HG02840 (cell line): ENCODE results near the gene CFAP99.
A peak's percentile ranks its signal among the peaks of the same experiment; 100 is the strongest.
"Not testable (repeated sequence)": the region's sequence is repeated elsewhere in the genome, so short reads cannot be mapped to it uniquely, and the experiment has no call there.

Source experiments
- ATAC-seq: cut with Tn5 transposase; IDR thresholded peaks from one replicate; pipeline ENCODE4 v1.9.1; 2021; ENCODE audit warnings: mild to moderate bottlenecking, moderate library complexity, moderate number of reproducible peaks; ENCODE audit not compliant: unreplicated experiment, low FRiP score

Gene CFAP99

DNA sequence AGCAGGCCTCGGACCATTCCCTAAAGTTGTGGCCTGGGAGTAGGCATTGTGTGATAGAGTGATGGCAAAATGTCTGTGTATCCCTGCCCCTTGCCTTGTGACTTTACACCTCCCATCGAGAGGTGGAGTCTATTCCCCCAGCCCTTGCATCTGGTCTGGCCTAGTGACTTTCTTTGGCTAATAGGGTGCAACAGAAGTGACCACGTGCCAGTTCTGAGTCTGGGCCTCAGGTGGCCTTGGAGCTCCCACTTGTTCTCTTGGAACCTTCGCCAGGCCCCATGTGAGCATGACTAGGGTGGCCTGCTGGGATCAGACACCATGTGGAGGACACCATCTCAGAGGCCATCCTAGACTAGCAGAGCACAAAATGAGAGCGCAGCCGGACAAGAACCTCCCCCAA lies 46.3 kb downstream of the CFAP99 start:
- ATAC-seq: no peak

DNA sequence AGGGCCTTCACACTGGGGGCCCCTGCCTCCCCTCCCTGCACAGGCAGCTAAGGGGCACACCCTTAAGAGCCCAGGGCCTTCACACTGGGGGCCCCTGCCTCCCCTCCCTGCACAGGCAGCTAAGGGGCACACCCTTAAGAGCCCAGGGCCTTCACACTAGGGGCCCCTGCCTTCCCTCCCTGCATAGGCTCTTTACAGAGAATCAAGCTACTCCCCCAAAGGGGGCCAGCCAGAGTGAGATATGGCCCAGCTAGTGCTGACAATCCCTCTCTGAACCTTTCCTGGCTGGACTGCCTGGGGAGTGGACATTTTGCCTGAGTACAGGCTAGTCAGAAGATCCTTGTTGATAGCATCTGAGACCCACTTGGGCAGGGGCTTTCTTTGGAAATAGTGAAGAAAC lies 46.8 kb downstream of the CFAP99 start:
- not testable (repeated sequence) for ATAC-seq

DNA sequence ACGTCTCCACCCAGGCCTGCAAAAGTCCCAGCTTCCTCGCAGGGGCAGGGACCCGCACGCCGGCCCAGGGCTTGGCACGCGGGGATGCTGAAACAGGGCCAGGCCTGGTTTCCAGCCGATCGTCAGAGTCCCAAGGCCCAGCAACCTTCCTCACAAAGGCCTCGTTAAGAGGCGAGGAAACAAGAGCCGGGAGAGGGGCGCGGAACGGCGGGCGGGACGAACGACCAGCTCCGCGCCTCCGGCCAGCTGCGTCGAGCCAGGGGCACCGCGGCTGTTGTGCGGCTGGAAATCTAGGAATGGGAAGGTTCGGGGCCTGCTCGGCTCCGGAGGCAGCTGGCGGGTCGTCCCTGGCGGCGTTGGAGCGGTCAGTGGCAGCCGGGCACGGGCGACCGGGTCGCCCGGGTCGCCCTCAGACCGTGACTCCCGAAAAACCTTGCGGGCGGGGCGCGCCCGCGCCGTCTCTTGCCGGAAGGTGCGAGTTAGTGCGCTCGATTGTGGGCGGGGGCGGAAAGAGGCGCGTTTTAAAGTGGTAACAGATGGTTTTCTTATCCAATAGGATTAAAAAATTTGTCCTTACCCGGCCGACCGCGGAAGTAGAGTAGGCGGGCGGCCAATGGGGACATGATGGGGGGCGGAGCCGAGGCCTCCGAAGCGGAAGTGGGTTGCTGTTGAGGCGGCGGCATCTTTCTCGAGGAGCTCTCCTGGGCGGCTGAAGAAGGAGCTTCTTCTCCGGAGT lies 49.9 kb downstream of the CFAP99 start, which contains the start of gene RNF4:
Gene RNF4, plus strand, starts transcription at position 651 of the 736 bp plus-strand sequence. CDS start 21,388 bp downstream, outside the sequence.
- peak; percentile 83 for ATAC-seq

DNA sequence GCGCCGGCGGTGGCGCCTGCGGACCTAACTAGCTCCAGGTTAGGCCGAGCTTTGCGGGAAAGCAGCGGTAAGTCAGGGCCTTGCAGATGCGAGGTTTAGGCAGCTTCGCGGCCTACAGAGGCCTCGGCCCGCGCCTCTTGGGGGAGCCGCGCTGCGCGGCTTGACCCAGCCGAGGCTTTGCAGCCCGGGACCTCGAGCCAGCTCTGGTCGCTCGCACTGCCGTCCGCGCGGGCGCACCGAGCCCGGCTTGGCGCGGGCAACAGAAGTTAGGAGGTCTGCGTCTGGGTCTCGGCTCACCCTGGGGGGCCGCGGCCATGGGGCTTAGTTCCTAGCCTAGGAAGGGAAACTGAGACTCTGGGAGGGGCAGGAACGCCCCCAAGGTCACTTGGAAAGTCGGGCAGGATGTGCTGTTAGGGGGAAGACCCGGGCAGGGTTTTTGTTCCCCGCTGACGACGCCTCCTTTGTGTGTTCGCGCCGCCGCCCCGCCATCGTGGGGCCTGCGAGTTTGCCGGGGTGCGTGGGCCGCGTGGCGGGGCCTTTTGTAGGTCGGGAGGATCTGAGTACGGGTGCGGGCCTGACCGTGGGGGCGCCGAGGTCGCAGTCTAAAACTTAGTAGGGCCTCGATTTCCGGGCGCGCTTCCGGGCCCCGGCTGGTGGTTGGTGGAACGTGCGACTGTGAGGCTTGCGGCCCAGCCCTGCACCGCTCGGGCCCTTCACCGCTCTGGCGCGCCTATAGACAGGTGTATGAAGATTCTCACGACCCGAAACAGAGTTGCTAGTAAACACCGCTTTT lies 50.6 kb downstream of the CFAP99 start:
- ATAC-seq: peak; percentile 39

DNA sequence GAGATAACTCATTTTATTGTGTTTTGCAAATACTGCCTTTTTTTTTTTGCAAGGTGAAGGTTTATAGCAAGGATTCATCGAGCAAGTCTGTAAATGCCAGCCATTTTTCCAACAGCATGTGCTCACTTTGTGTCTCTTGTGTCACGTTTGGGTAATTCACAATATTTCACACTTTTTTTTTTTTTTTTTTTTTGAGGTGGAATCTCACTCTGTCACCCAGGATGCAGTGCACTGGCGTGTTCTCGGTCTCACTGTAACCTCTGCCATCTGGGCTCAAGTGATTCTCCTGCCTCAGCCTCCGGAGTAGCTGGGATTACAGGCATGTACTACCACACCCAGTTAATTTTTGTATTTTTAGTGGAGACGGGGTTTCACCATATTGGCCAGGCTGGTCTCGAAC lies 52.0 kb downstream of the CFAP99 start:
- no peak for ATAC-seq

- no peak for ATAC-seq
Observed at GRCh38 chr4:2472187-2472586, 53.4 kb downstream of the CFAP99 start.

GRCh38 chr4:2478229-2478628 lies 59.5 kb downstream of the CFAP99 start:
- ATAC-seq: no peak

DNA sequence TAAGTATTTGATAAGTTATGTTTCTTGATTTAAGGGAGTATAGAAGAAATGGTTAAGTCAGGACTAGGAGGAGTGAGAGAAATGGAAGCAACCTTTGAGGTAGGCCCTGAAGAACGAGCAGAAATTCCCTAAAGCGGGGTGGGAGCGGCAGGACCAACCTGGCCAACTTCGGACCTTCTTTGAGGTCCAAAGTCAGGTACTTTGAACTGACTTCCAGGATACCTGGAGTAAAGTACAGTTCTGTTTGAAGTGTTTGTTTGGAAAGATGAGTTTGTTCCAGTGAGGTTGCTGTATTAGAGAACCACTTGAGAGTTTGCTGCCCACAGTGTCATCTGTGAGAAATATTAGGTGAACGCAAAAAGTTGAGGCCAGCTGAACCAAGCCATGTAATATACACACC lies 61.9 kb downstream of the CFAP99 start:
- ATAC-seq: no peak

DNA sequence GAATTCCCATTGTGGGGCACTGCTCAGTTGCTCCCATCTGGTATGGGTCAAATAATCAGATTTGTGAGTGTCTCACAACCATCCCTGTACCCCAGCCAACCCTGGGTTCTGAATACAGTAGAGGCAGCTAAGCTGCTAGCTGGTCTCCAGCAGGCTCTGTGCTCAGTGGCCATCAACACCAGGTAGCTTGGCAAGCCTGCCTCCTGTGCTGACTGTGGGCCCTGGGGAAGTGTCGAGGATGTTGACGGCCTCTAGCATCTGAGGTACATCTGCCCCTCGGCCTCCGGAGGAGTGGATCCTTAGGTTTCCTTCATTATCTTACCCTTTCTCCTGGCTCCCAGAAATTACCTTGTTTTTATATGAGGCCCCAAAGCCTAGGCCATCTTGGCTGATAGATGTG lies 63.4 kb downstream of the CFAP99 start:
- ATAC-seq: no peak

DNA sequence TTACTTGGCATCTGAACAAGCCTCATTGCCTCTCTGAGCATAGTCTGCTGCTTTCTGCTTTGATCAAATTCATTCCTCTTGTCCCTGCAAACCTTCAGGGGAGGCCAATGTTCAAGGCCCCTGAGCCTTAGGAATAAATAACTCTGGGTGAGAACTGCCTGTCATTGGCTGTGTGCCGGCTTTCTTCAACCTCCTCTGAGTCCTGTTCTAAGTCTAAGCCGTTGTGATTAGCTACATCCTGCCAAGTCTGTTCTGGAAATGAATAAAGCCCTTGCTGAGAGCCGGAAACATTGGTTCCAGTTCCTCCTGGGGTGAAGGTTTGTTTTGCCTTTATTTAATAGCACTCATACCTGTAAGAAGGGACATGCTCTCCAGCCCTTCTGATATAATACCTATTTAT lies 63.9 kb downstream of the CFAP99 start:
- ATAC-seq: no peak

DNA sequence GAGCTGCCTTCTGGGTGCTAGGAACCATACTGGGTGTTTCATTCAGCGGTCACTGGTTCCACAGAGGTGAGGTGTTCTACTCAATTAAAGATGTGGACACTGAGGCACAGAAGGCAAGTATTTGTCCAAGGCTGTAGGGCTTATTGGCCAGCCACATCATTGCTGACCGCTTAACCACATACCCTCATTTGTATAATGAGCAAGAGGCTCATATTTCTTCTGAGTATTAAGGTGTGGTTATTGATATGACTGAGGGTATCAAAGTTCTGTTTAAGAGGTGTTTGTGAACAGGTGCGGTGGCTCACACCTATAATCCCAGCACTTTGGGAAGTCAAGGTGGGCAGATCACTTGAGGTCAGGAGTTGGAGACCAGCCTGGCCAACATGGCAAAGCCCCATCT lies 64.5 kb downstream of the CFAP99 start:
- ATAC-seq: no peak

- no peak for ATAC-seq
Observed at GRCh38 chr4:2484185-2484584, 65.4 kb downstream of the CFAP99 start.

DNA sequence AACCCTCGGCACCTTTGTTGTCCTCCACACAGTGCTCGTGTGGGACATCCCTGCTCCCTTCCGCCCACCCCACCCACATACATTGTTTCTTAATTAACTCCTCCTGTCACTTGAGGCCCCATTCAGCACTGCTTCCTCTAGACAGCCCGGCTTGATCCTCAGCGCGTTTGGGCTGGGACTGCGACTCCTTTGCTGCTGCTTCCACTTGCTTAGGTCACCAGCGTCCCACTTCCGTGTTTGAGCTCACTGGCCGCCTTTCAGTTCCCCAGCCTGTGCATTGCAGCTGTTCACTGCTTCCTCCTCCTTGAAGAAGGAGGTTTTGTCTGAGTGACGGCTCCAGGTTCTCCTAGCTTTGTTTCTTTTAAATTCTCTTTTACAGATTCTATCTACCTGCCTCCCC lies 66.2 kb downstream of the CFAP99 start:
- no peak for ATAC-seq

GRCh38 chr4:2485956-2486355 lies 67.2 kb downstream of the CFAP99 start:
- ATAC-seq: no peak

DNA sequence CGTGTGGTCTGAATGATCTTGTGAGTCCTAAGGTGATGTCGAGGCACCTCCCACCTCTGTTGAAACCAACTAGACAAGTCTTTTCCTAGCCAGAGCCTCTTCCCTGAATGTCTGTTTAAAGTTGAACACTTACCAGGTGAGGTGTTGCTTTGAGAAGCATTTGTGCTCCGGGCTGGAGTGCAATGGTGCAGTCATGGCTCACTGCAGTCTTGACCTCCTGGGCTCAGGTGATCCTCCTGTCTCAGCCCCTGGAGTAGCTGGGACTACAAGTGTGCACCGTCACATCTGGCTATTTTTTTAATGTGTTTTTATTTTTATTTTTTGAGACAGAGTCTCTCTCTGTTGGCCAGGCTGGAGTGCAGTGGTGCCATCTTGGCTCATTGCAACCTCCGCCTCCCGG lies 68.2 kb downstream of the CFAP99 start:
- ATAC-seq: no peak

DNA sequence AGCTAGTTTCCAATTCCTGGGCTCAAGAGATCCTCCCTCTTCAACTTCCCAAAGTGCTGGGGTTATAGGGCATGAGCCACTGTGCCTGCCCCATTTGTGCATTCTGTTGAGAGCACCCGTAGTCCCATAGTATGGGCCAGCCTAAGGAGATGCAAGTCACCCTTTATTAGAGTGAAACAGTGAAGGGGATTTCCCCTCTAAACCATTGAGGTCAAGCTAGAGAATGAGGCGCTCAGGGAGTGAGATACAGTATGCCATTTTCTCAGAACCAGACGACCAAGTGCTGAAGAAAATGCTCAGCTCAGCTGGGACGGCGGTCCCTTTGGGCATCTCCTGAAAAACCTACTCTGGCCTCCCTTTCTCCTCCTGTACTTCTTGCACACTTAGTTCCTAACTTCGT lies 68.9 kb downstream of the CFAP99 start:
- ATAC-seq: no peak

GRCh38 chr4:2489081-2489805 lies 70.5 kb downstream of the CFAP99 start:
- ATAC-seq: no peak

DNA sequence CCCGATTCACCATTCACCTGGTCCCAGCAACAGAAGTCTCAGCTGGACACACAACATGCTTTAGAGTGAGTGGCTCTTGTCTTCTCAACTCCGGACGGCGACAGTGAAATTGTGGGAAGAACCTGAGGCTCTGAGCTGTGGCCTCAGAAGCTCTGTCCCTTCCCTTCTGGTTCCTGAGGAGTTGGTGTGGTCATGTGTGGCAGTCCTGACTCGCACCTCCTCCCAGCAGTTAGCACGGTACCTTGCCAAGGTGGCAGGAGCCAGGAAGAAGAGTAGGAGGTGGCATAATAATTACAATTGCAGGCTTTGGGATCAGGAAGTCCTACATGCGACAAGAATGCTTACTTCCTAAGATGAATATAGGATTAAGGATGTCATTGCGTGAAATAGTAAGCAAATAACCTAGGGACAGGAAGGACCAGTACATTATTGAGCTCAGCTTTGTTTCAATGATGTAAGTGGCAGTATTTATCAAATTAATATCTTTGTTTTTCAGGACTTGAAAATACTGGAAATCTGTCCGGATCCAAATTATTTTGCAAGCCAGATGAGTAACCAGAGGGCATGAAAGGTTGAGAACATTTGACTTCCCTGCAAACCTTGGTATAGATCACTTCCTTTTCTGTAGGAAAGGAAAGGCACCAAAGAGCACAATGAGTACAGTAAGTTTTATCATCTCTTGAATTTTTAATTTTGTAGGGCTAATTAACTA lies 71.2 kb downstream of the CFAP99 start:
- no peak for ATAC-seq

- no peak for ATAC-seq
Observed at GRCh38 chr4:2492970-2493369, 74.2 kb downstream of the CFAP99 start.

- no peak for ATAC-seq
Observed at GRCh38 chr4:2494992-2495391, 76.2 kb downstream of the CFAP99 start.

- no peak for ATAC-seq
Observed at GRCh38 chr4:2497324-2497723, 78.6 kb downstream of the CFAP99 start.
